Measurements from ENCODE around the gene ATP11B.
A peak's percentile ranks its signal among the peaks of the same experiment; 100 is the strongest.

ATP11B gene

GRCh38 chr3:182913889-182914288, 120.6 kb downstream of the ATP11B start:
- peak overlapping the region; percentile 50 for H3K27ac ChIP-seq

GRCh38 chr3:182914341-182914740, 121.0 kb downstream of the ATP11B start:
- no peak for TF ChIP-seq CTCF (conservative IDR thresholded peaks at IDR 0.05)
- peak overlapping the region; percentile 50 for H3K27ac ChIP-seq

More at GRCh38 chr3:182913889-182914288, 120.6 kb downstream of the ATP11B start:
- TF ChIP-seq CTCF (conservative IDR thresholded peaks at IDR 0.05) = no peak

GRCh38 chr3:182917134-182917533, 123.8 kb downstream of the ATP11B start:
- no peak for TF ChIP-seq CTCF (conservative IDR thresholded peaks at IDR 0.05)
- H3K27ac ChIP-seq = no peak overlapping the region

GRCh38 chr3:182919866-182920357, 126.6 kb downstream of the ATP11B start:
- H3K27ac ChIP-seq = peak overlapping the region; percentile 73
- TF ChIP-seq CTCF (conservative IDR thresholded peaks at IDR 0.05) = no peak

- TF ChIP-seq CTCF (conservative IDR thresholded peaks at IDR 0.05) = no peak
- H3K27ac ChIP-seq = peak overlapping the region; percentile 73
Observed at GRCh38 chr3:182920515-182921084, 127.3 kb downstream of the ATP11B start.

- peak overlapping the region; percentile 73 for H3K27ac ChIP-seq
- no peak for TF ChIP-seq CTCF (conservative IDR thresholded peaks at IDR 0.05)
Observed at GRCh38 chr3:182921665-182922355, 128.5 kb downstream of the ATP11B start.

- TF ChIP-seq CTCF (conservative IDR thresholded peaks at IDR 0.05) = no peak
- H3K27ac ChIP-seq = no peak overlapping the region
Observed at GRCh38 chr3:182925330-182925943, 132.1 kb downstream of the ATP11B start.
